Esophagus squamous epithelium (tissue), 4 donors: ENCODE measurements around the gene CHERP.

Source experiments
- POLR2A ChIP-seq, 4 donors: fragments of 450-650 bp; IDR thresholded peaks; one replicate each; pipeline ENCODE4 v1.6.1; 2017; ENCODE audit warnings: antibody characterized with exemption in 4 of 4, mild to moderate bottlenecking in 4 of 4, moderate library complexity in 3 of 4
- TF ChIP-seq, protein P1 (sequence below), 6 experiments: fragments of 450-650 bp in 4 of 6; fragments of 200-600 bp in 2 of 6; sonication (generic) in 2 of 6; IDR thresholded peaks; one replicate each; pipeline ENCODE4 v1.5.1; 2016 to 2019; ENCODE audit warnings: antibody characterized with exemption in 6 of 6, mild to moderate bottlenecking in 4 of 6, moderate library complexity in 4 of 6

- TF ChIP-seq, protein P1, sequence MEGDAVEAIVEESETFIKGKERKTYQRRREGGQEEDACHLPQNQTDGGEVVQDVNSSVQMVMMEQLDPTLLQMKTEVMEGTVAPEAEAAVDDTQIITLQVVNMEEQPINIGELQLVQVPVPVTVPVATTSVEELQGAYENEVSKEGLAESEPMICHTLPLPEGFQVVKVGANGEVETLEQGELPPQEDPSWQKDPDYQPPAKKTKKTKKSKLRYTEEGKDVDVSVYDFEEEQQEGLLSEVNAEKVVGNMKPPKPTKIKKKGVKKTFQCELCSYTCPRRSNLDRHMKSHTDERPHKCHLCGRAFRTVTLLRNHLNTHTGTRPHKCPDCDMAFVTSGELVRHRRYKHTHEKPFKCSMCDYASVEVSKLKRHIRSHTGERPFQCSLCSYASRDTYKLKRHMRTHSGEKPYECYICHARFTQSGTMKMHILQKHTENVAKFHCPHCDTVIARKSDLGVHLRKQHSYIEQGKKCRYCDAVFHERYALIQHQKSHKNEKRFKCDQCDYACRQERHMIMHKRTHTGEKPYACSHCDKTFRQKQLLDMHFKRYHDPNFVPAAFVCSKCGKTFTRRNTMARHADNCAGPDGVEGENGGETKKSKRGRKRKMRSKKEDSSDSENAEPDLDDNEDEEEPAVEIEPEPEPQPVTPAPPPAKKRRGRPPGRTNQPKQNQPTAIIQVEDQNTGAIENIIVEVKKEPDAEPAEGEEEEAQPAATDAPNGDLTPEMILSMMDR (IDR thresholded peaks at IDR 0.05) = no peak
- no peak for TF ChIP-seq POLR2A (IDR thresholded peaks at IDR 0.05)
Measured at GRCh38 chr19:16571283-16571682, 29.0 kb upstream of the CHERP start.
